Upper lobe of right lung (tissue), 1 donor: Measurements from ENCODE around the gene STOX2. TPM values are rescaled to one million over a fixed set of nuclear protein-coding genes. Genes with fewer than 3 reads are reported as not detected.
A peak's percentile ranks its signal among the peaks of the same experiment; 100 is the strongest.
"Not testable (repeated sequence)": the region's sequence is repeated elsewhere in the genome, so short reads cannot be mapped to it uniquely, and the experiment has no call there.

Experiments
- ATAC-seq: fragments of 200-7000 bp; cut with Tn5 transposase; one replicate; pipeline ENCODE4 v1.9.1; 2020; ENCODE audit warnings: mild to moderate bottlenecking, moderate library complexity
- DNase-seq: peaks from one replicate; pipeline ENCODE4 v3.0.0-alpha.2; 2020
- H3K27ac ChIP-seq: fragments of 200-600 bp; one replicate; pipeline ENCODE4 v1.8.0; 2022
- H3K27me3 ChIP-seq: fragments of 200-600 bp; one replicate; pipeline ENCODE4 v1.8.0; 2022; ENCODE audit warnings: mild to moderate bottlenecking
- H3K36me3 ChIP-seq: fragments of 200-600 bp; one replicate; pipeline ENCODE4 v1.8.0; 2022
- H3K4me1 ChIP-seq: fragments of 200-600 bp; one replicate; pipeline ENCODE4 v1.8.0; 2022
- H3K4me3 ChIP-seq: fragments of 200-600 bp; one replicate; pipeline ENCODE4 v1.8.0; 2022; ENCODE audit warnings: mild to moderate bottlenecking
- H3K9me3 ChIP-seq: fragments of 200-600 bp; one replicate; pipeline ENCODE4 v1.8.0; 2022
- CTCF ChIP-seq: fragments of 200-600 bp; IDR thresholded peaks from one replicate; pipeline ENCODE4 v1.8.0; 2022; ENCODE audit warnings: antibody characterized with exemption
- intact Hi-C: fragments of 100-400 bp; cut with DNase I; formaldehyde crosslinking; loops from one replicate; pipeline ENCODE4 v1.11.0; 2022
- total RNA-seq: library from RNA; stranded (reverse); fragmentation: NEBNext Ultra II Directional; extraction: Animal tissue kit (Norgen Biotek cat#: 25700); gene quantifications from one replicate; pipeline ENCODE4 v1.2.1, GENCODE V29; 2021
- donor health status: DM: no; HTN: yes; CAD: no; lungs with severe emphysema.

The STOX2 gene
- total RNA-seq, 1 donor from 2014 or later, result 12.9 TPM

GRCh38 chr4:184030764-184031163 lies 125.7 kb downstream of the STOX2 start:
- no peak for ATAC-seq
- DNase-seq, result no peak
- Histone ChIP-seq H3K27me3 (no peaks in the 10 kb centered on the region), H3K9me3 (no peaks in the 10 kb centered on the region), H3K27ac (no peak overlapping the region), H3K4me1 (peaks cover 4% of the 10 kb centered on the region), H3K4me3 (no peak overlapping the region), H3K36me3 (no peaks in the 10 kb centered on the region)
- TF ChIP-seq CTCF, result no peak
- intact Hi-C loops, result no loop called here

GRCh38 chr4:184032091-184032490 lies 127.0 kb downstream of the STOX2 start:
- ATAC-seq (no peak), DNase-seq (no peak)
- H3K27ac ChIP-seq, result no peak overlapping the region
- no peak for TF ChIP-seq CTCF
- intact Hi-C loops, result no loop called here
- no peaks in the 10 kb centered on the region for H3K9me3 ChIP-seq
- H3K36me3 ChIP-seq, result no peaks in the 10 kb centered on the region
- H3K4me3 ChIP-seq, result no peak overlapping the region
- peaks cover 4% of the 10 kb centered on the region for H3K4me1 ChIP-seq
- no peaks in the 10 kb centered on the region for H3K27me3 ChIP-seq

GRCh38 chr4:184039963-184040383 lies 134.9 kb downstream of the STOX2 start:
- no peak for TF ChIP-seq CTCF
- intact Hi-C loops, result no loop called here
- Histone ChIP-seq H3K4me3 (peak overlapping the region; percentile 21), H3K9me3 (no peaks in the 10 kb centered on the region), H3K27ac (no peak overlapping the region), H3K36me3 (no peaks in the 10 kb centered on the region), H3K4me1 (no peaks in the 10 kb centered on the region), H3K27me3 (no peaks in the 10 kb centered on the region)
- ATAC-seq (peak; percentile 75), DNase-seq (peak; percentile 68)

- Histone ChIP-seq H3K4me1 (no peaks in the 10 kb centered on the region), H3K27ac (no peak overlapping the region), H3K4me3 (no peak overlapping the region), H3K27me3 (no peaks in the 10 kb centered on the region), H3K9me3 (peaks cover 5% of the 10 kb centered on the region), H3K36me3 (no peaks in the 10 kb centered on the region)
- DNase-seq (no peak), ATAC-seq (no peak)
- TF ChIP-seq CTCF, result no peak
- intact Hi-C loops, result no loop called here
Observed at GRCh38 chr4:184041156-184041555, 136.0 kb downstream of the STOX2 start.

- Histone ChIP-seq H3K36me3 (no peaks in the 10 kb centered on the region), H3K4me1 (no peaks in the 10 kb centered on the region), H3K27me3 (no peaks in the 10 kb centered on the region), H3K9me3 (peaks cover 7% of the 10 kb centered on the region), H3K27ac (no peak overlapping the region), H3K4me3 (no peak overlapping the region)
- DNase-seq, result no peak
- TF ChIP-seq CTCF, result no peak
- no peak for ATAC-seq
- intact Hi-C loops, result no loop called here
Observed at GRCh38 chr4:184046148-184046547, 141.0 kb downstream of the STOX2 start.

GRCh38 chr4:184051262-184051661 lies 146.2 kb downstream of the STOX2 start:
- H3K27me3 ChIP-seq, H3K27ac ChIP-seq, DNase-seq, intact Hi-C loops, H3K4me1 ChIP-seq, H3K36me3 ChIP-seq, H3K4me3 ChIP-seq, H3K9me3 ChIP-seq, ATAC-seq: not testable (repeated sequence)
